GM18502 (cell line): ENCODE data around the gene PRR20E.
"Not testable (repeated sequence)": the region's sequence is repeated elsewhere in the genome, so short reads cannot be mapped to it uniquely, and the experiment has no call there.

Source experiments
- ATAC-seq: cut with Tn5 transposase; IDR thresholded peaks from one replicate; pipeline ENCODE4 v1.9.1; 2021; ENCODE audit warnings: mild to moderate bottlenecking; ENCODE audit not compliant: unreplicated experiment, poor library complexity

Gene PRR20E

DNA sequence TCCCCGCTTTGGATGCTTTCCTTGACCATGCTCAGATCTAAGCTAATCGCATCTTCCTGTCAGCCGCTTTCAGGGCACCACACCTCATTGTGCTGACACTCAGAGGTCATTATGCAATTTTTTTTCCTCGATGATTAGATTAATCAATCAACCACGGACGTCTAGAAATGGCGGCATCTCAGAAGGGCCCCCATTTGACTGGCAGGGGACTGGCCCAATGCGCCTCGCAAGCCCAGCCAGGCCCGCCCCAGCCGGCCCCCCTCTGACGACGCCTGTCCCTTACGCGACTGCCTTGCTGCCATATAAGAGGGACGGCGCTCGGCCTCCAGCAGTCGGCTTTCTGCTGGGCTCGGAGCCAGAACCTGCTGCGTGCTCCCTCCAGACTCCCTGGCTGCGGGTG, at the start of gene PRR20E:
PRR20E (plus strand) TSS at position 301 of the 400 bp plus-strand sequence. CDS start 387 bp downstream, outside the sequence.
- not testable (repeated sequence) for ATAC-seq

DNA sequence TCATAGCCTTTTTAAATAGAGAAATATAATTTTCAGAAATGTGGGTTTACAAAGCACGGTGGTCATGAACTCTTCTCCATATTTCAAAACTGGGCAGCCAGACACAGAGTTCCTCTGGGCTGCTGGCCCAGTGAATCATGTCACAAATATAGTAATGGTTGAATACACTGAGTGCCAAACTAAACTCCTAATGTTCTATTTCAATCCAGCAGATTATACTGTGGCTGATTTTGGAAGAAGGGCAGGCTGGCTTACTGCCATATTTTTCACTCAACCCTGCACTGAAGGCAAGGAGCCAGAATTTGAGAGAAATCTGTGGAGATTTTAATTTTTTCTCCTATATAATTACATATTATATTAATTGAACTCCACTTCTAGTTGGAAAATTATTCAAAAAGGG, 43.3 kb upstream of the PRR20E start:
- no peak for ATAC-seq

DNA sequence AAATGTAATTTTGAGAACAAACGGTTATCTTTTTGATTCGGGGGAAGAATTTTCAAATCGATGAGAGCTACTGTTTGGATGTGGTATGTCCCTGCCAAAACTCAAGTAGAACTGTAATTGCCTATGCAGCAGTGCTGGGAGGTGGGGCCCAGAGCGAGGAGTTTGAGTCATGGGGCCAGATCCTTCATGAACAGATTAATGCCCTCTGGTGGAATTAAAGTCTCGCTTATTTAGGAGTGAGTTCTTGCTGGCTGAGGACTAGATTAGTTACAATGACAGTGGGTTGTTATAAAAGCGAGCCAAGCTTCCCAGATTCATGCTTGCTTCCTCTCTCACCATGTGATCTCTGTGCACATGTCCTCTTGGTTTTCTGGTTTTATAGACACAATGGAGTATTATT, 38.1 kb upstream of the PRR20E start:
- ATAC-seq = no peak

DNA sequence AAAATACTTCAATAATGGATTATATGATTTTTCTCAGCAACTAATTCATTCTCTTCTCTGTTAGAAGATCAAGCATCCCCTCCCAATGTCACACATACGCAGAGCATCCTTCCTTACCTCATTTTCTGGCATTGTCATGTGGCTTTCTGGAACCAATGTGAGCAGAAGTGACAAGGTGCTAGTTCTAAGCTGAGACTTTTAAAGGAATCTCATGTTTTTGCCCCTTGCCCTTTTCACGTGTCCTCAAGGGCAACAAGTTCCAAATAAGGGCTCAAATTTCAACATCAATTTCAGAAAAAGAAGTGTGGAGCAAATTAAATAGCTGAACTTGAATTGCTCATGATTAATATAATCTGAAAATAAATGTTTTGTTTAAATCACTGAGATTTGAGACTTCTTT, 30.9 kb upstream of the PRR20E start:
- ATAC-seq = no peak

DNA sequence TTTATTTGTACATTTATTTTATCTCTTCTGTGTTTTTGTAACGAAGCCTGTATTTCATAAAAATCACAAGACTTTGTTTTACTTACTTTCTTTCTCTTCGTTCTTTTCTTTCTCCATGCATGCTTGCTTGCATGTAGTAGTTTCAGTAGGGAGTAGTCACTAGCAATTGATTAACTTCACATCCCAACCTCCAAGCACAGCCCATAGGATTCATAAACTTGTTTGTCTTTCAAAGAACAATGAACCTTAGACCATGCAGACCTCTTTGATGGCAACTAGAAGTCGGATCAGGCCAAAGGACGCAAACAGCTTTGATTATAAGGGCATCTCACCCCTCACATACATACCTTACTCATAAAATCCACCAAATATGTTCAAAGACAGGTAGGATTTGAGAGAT, 29.4 kb upstream of the PRR20E start:
- no peak for ATAC-seq

DNA sequence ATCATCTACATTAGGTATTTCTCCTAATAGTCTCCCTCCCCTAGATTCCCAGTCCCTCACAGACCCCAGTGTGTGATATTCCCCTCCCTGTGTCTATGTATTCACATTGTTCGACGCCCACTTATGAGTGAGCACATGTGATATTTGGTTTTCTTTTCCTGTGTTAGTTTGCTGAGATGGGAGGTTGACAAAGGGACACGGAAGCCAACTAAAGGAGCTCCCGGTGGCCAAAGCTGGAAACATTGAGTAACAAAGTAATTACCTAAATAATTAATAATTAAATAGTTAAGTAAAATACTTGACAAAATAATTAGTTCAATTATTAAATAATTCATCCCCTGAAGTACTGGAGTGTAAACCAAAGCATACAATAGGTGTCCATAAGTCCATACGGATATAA, 28.0 kb upstream of the PRR20E start:
- no peak for ATAC-seq

DNA sequence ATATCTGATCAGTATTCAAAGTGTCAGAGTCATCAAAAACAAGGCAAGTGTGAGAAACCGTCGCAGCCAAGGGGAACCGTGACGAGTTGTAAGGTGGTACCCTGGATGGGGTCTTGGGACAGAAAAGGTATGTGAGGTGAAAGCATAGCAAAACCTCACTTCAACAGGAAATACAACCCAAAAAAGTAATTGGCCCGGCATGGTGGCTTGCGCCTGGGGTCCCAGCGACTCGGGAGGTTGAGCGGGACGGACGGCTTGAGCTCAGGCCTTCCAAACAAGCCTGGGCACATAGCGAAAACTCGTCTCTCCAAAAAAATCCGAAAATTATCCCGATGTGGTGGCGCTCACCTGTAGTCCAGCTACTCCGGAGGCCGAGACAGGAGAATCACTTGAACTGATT, 27.2 kb upstream of the PRR20E start:
- ATAC-seq = not testable (repeated sequence)

DNA sequence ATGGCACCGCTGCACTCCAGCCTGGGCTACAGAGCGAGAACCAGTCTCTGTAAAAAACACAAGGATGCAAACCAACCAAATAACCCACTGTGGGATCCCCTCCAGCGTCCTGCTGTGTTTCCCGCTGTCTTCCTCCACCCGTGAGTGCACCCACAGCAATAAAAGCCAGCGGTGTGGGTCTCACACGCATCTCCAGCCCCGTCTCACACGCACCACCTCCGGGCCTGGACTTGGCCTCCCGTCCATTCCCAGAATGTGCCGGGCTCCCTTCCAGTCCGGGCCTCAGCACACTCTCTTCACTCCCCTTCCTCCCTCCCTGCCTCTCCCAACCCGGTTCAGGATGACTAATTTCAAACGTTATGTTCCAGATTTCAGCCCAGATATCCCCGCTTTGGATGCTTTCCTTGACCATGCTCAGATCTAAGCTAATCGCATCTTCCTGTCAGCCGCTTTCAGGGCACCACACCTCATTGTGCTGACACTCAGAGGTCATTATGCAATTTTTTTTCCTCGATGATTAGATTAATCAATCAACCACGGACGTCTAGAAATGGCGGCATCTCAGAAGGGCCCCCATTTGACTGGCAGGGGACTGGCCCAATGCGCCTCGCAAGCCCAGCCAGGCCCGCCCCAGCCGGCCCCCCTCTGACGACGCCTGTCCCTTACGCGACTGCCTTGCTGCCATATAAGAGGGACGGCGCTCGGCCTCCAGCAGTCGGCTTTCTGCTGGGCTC, 26.6 kb upstream of the PRR20E start, which contains the start of gene PRR20A:
PRR20A (plus strand) TSS at position 684 of the 734 bp plus-strand sequence. CDS start 387 bp downstream, outside the sequence.
- not testable (repeated sequence) for ATAC-seq

DNA sequence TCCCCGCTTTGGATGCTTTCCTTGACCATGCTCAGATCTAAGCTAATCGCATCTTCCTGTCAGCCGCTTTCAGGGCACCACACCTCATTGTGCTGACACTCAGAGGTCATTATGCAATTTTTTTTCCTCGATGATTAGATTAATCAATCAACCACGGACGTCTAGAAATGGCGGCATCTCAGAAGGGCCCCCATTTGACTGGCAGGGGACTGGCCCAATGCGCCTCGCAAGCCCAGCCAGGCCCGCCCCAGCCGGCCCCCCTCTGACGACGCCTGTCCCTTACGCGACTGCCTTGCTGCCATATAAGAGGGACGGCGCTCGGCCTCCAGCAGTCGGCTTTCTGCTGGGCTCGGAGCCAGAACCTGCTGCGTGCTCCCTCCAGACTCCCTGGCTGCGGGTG, 19.8 kb upstream of the PRR20E start, which contains the start of gene PRR20B:
PRR20B (plus strand) TSS at position 301 of the 400 bp plus-strand sequence. CDS start 387 bp downstream, outside the sequence.
- ATAC-seq = not testable (repeated sequence)

DNA sequence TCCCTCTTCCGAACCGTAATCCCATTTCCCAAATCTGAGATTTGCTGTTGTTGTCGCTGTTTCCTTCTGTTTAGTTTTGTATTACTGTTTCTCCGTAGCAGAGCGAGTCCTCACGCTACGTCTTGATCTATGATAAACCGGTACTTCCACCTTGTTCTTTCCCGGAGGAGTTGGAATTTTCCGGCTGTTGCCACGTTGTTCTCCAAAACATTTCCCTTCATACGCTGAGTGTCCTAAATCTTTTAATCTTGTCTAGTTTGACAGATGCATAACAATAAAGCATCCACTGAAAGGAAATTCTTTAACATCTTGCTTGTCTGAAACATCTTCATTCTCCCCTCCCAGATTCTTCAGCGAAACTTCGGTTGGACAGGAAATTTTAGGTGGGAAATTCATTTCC, 18.9 kb upstream of the PRR20E start:
- ATAC-seq = not testable (repeated sequence)

DNA sequence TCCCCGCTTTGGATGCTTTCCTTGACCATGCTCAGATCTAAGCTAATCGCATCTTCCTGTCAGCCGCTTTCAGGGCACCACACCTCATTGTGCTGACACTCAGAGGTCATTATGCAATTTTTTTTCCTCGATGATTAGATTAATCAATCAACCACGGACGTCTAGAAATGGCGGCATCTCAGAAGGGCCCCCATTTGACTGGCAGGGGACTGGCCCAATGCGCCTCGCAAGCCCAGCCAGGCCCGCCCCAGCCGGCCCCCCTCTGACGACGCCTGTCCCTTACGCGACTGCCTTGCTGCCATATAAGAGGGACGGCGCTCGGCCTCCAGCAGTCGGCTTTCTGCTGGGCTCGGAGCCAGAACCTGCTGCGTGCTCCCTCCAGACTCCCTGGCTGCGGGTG, 13.2 kb upstream of the PRR20E start, which contains the start of gene PRR20C:
PRR20C (plus strand) TSS at position 301 of the 400 bp plus-strand sequence. CDS start 387 bp downstream, outside the sequence.
- not testable (repeated sequence) for ATAC-seq

DNA sequence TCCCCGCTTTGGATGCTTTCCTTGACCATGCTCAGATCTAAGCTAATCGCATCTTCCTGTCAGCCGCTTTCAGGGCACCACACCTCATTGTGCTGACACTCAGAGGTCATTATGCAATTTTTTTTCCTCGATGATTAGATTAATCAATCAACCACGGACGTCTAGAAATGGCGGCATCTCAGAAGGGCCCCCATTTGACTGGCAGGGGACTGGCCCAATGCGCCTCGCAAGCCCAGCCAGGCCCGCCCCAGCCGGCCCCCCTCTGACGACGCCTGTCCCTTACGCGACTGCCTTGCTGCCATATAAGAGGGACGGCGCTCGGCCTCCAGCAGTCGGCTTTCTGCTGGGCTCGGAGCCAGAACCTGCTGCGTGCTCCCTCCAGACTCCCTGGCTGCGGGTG, 6.7 kb upstream of the PRR20E start, which contains the start of gene PRR20D:
PRR20D (plus strand) TSS at position 301 of the 400 bp plus-strand sequence. CDS start 387 bp downstream, outside the sequence.
- not testable (repeated sequence) for ATAC-seq

DNA sequence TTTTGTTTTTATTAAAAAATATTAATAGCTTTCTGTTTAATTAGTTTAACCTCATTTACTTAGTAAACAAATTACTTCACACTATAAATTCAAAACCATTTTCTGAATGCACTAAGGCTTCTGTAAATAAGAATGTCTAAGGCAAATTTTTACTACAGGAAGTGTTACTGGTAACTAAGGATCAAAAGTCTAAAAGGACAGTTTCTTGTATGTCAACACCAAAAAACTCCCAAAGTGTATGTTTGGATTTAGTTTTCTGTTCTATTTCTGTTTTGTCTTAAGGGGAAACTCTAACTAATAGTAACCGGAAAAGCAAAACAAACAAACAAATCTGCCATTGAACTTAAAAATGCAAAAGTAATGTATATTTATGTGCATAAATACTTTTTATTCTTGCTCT, 24.7 kb downstream of the PRR20E start:
- no peak for ATAC-seq

DNA sequence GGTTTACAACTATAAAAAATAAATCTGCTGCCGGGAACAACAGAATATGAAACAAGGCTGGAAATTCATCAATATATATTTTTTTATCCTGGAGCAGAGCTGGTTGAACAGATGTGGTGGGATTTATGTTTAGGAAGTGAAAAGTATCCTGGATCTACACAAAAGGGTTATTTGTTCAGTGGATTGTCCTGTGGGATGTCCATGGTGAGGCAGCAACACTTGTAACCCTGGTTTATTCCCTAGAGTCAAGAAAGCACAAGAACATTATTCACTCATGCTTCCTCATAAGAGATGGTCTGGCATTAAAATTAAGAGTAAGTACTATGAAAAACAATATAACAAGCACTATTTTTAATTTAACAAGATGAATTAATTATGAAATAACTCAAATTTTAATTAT, 46.0 kb downstream of the PRR20E start:
- no peak for ATAC-seq
